Fibroblast of gingiva (primary cell): Measurements from ENCODE around the gene SORCS2.
A peak's percentile ranks its signal among the peaks of the same experiment; 100 is the strongest.

Experiments used
- DNase-seq: peaks from one replicate; pipeline ENCODE4 v3.0.0-alpha.2; 2011; ENCODE audit warnings: low read depth

SORCS2 gene

DNA sequence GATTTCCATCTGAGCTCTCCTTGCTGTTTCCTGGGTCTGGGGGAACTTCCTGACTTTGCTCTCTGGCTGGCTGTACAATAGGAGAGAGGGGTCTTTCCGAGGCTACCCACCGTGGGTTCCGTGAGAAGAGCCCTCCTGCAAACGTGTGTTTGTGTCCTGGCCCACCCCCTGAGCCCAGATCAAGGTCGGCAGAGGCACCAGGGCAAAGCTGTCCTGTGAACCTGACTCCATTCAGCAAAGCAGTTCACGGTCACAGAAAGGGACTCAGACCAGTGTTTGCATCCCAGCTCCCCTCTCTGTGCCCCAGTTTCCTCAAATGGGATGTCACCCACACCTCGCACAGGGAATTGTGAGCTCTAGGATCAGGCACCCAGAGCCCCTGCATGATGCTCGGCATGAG lies 339.7 kb downstream of the SORCS2 start:
- no peak for DNase-seq

DNA sequence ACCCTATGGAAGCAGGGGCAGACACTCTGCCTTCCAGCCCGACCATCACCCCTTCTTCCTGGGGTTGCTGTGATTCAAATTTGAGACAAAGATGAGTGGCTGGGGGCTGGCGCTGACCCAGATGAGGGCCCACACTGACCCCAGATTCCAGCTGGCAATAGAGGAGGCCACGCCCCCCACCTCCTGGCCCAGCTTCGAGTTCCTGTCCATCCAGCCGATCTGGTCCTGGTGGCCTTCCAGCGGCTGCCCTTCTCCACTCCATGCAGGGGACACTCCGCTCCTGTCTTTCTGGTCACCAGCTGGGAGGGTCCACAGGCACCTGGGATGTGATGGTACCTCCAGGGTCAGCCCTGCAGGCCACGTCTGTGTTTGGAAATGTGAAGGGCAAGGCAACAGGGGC lies 340.9 kb downstream of the SORCS2 start:
- no peak for DNase-seq

DNA sequence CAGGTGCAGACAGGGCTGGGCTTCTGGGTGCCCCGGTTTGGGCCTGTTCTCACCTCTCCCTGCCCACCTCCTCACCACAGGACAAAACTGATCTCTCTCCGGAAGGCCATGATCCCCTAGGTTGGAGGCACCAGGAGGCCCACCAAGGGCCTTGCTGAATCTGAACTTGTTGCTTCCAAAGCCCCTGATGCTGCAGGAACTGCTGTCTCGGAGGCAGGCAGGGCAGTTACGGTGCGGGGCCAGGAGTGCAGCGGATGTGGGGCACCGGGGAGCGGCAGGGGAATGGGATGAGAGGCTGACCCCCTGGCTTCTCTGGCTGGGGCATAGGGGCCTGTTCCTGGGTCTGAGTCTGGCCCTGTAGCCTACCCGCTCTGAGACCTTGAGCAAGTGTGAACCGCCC lies 342.8 kb downstream of the SORCS2 start:
- no peak for DNase-seq

DNA sequence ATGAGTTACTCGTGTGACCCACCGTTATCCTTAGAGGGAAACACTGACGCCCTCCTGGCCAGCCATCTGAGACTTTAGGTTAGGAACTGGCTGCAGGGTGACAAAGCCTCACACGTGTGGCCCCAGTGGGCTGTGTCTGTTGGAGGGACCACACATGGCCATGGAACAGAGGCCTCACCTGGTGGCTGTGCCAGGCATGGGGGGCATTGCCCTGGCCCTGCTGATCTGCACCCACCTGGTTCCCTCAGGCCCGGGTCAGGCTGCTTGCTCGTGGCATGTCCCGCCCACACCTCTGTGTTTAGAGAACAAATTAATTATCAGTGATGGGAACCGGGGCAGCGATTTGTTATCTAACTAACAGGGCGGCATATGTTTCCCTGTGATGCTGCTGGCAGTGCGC lies 343.3 kb downstream of the SORCS2 start:
- DNase-seq = no peak

DNA sequence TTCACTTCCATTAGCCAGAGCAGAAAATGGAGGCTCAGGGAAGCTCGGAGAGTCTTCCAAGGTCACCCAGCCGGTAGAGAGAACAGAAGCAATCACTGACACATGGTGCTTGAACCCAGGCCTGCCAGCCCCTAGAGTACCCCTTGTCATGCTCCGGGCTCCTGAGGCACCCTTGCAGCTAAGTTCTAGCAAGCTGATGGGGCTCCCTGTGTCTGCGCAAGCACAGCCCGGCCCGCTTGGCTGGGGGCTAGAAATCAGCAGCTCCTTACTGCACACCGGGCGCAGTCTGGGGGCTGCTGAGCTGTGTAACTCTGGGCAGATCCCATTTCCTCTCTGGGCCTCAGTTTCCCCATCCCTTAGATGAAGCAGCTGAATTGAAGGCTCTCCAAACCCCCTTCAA lies 344.5 kb downstream of the SORCS2 start:
- DNase-seq = no peak

DNA sequence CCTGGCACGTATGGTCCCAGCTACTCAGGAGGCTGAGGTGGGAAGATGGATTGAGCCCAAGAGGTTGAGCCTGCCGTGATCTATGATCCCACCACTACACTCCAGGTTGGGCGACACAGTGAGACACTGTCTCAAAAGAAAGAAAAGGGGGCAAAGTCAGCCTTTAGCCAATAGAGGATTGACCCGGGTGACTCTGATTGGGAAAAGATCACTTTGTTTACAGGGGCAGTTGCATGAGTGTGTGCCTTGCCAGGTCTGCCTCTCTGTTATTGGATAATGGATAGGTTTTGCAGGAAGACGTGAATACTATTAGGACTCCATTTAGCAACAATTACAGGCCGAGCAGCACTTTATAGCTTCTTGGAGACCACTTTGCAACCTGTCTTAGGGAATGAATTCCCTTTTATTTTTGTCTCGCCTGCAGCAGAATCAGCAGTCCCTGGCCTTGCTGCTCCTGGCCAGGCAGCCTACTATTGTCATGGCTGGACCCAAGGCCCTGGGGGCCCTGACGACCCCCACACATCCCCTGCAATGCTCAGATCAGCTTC lies 345.6 kb downstream of the SORCS2 start:
- DNase-seq = no peak

DNA sequence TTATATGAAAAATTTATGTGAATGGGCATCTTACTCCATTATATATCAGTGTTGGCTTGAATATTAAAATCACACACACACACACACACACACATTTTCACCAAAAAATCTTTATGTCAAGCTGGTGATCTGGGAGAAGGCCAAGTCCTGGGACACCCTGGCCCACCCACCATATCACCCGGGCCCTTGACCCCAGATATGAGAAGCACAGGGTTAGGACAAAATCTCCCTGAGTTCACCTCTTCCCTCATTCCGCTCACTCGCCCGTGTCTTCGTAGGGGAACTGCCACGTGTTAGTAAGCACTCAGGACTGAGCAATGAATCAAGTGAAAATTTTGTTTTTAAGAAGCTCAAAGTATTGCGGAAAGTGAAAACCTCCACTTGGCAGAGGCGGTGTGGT lies 346.2 kb downstream of the SORCS2 start:
- no peak for DNase-seq

DNA sequence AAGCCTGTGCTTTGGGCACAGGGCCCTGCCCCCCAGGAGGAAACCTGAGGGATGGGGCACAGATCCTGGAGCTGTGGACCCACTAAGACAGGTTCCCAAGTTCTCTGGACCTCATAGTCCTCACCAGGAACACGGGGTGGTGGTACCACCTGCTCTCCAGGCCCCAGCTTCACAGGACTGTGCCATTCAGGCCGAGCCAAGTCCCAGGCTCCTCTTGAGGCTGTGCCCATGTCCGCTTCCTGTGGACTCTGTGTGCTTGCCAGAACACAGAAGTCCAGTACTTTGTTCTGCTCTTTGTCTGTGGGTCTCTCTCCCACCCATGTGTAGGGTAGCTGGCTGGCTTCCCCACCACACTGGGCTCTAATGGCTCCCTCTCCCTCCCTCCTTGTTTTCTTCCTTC lies 346.8 kb downstream of the SORCS2 start:
- no peak for DNase-seq

DNA sequence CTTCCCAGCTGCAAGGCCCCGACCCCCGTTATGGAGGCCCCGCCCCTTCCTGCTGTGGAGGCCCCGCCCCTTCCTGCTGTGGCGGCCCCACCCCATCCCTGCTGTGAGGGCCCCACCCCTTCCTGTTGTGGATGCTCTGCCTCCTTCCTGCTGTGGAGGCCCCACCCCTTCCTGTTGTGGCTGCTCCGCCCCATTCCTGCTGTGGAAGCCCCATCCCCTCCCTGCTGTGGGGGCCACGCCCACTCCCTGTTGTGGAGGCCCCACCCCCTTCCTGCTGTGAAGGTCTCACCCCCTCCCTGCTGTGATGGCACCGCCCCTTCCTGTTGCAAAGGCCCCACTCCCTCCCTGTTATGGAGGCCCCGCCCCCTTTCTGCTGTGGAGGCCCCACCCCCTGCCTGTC lies 347.3 kb downstream of the SORCS2 start:
- no peak for DNase-seq

DNA sequence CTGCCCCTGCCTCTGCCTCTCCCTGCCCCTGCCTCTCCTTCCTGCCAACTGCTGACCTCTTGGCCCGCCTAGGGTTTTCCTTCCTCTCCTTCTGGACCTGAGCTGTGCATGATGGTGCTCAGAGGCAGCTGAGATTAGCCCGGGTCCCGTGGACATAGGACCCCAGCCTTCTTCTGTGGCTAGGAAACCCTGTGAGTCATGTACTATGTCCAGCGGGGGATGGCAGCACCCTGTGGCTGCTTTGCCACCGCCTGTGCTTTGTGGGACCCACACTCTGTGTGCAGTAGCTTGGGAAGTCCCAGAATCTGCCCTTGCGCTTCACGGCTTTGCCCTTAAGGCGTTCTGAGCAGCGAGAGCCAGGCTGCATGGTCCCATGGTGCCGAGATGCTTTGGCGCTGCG lies 347.9 kb downstream of the SORCS2 start:
- DNase-seq = no peak

DNA sequence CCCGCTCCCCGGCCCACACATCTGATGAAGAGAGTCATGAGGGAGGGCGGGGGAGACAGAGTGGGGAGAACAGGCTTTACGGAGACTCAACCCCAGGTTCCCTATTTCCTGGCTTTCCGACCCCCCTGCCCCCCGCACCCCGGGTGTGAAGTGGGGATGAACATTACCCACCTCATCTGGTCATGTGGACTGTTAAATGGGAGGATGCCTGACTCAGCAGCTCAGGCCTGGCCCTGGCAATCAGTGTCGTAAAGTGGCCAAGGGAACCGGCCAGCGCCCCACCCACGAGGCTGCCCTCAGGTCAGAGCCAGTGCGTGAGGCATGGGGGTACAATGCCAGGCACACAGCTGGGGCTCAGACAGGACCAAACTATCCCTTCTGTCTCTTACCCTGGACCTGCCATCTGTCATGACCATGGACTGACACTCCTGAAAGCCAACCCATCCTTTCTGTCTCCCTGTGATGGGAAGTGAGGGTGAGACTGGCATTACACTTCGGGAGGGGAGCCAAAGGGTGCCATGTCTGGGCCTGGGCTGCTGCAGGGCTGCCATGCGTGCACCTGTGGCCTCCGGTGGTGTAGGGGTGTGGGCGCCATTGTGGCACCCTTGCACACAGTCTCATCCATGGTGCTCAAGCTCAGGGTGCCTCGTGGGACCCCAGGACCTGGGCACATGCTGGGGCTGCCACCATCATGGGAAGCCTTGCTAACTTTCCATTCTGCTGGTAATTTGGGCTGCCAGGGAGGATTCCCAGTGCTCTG lies 348.5 kb downstream of the SORCS2 start:
- DNase-seq = no peak

DNA sequence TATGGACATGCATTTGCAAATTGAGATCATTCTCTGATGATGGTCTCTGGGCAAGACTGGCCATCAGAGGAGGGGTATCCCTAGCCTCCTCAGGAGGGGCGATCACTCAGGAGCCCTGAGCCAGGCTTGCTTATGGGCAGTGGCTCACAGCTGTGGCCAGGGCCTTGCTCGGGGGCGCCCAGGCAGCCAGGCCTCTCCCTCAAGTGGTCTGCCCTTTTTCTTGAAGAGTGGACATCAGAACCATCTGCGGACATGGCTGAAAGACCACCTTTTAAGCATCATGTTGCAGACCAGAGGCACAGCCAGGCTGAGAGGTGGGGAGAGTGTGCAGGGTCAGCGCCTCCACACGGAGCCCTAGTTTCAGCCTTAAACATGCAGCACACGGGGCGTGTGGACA lies 349.1 kb downstream of the SORCS2 start:
- no peak for DNase-seq

DNA sequence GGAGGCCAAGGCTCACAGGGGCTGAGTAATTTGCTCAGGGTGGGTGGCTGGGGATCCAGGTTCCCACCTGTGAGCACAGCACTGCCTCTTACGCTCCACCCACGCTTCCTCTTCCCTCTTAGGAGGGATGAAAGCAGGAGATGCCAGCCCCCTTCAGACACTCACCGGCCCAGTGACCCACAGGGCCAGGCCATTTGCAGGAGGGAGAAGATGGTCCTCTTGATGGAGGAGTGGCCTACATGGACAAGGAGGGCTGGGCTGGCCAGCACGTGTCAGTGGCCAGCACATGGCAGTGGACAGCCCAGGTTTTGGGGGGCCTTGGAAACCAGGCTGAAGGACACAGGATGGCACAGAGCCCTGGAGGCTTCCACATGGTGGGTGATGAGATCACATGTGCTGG lies 350.4 kb downstream of the SORCS2 start:
- DNase-seq = no peak

DNA sequence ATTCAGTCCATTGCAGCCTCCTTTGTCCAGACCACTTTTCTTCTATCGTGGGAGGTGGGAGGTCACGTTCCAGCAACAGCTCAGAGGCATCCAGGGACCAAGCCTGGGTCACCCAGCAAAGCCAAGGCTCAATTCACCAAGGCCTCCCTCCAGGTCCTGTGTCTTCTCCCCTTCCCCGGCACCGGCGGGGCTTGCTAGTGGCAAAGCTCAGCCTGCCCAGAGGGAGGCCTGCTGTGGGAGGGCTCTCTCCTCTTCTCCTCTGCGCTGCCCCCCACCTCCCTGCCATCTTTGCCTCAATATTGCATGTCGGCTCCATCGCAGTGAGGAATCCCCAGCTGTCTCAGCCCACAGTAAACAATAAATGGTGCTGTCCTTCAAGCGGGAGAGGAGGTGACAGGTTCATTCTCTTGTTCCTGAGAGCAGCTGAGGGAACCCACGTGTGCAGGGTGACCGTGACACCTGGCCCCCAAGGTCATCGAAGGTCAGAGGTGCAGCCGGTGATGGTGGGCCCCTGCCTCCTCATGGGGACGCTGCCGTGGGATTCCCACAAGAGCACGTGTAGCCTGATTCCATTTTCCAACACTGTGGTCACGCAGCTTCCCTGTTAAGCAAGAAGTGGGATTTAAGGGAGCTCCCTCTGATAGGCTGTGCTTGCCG lies 353.9 kb downstream of the SORCS2 start:
- DNase-seq = no peak

DNA sequence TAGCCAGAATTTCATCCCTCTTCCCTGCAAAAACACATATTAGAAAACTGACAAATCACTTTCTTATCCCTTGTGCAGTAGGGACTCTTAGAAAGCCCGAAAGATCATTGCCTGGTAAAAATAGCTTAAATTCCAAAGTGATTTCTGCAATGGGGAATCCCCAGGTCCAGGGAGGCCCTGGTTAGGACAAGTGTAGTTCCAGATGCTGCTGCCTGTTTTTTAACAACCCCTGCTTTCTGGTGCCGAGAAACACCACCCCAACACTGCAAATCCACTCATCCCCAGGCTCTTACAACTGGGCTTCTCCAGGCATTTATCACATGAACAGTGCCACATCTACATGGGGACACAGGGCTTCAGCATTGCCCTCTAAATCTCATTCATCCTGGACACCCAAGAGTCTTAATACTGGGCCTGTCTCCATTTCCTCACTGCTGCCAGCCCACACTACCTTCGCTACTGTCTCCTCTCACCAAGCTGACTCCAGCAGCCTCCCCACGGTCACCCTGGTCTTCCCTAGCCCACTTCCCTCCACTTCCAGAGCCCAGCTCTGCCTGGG lies 354.6 kb downstream of the SORCS2 start:
- peak; percentile 6 for DNase-seq

DNA sequence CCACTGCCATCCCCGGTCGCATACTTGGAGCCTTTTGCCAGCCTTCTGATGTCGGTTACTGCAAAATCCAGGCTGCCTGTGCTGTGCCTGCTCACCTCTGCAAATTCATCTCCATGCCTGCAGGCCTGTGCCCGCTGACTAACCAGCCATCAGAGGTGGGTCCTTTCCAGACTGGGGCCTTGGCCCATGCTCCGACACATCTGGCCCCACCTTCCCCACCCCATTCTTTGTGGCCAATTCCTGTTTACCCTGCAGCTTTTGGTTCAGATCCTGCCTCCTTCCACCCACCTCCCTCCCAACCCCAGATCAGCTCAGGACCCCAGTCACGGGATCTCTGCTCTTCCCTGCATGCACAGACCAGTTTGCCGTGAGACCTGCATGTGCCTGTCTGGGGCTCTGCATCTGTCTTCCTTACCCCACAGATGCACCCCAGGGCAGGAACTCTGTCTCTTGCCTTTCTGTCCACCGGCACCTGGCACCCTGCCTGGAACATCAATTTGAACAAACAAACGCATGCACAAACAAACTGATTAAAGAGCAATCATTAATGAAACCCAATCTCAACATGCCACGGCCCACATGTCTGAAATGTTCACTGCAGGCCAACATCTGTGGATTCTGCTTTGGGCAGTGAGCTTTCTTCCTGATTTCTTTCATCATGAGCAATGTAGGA lies 355.2 kb downstream of the SORCS2 start:
- peak; percentile 47 for DNase-seq

DNA sequence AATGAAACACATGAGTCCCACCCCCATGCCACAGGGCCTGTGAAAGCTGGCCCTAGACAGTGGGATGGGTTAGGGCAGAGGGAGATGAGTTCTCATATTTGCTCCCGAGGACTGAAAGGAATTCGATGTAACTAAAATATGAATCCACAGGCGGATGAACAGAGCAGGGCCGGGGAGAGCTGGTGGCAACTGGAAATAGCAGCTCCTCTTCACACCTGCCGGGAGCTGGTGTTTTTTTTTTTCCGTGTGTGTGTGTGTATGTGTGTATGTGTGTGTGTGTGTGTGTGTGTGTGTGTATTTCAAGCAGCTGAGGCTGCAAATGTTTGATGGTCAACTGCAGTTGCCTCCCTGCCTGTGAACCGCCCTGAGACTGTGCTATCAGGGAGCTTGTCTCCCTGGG lies 357.5 kb downstream of the SORCS2 start:
- DNase-seq = no peak

DNA sequence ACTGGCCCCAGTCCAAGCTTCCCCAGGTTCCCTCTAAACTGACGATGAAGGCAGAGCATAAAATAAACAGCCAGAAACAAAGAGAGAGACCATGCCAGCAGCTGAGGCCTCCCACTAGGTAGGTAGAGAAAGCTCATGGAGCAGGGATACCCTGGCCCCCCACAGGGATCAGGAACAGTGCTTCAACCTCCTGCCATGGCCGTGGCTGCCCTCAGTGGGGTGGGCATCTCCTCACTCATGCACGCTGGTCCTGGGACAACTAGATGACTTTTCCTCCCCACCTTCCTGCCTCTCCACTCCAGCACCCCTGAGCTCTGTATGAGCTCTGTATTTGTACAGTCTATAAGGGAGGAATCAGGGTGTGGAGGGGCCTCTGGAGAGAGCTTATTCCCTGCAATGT lies 360.1 kb downstream of the SORCS2 start:
- DNase-seq = no peak

DNA sequence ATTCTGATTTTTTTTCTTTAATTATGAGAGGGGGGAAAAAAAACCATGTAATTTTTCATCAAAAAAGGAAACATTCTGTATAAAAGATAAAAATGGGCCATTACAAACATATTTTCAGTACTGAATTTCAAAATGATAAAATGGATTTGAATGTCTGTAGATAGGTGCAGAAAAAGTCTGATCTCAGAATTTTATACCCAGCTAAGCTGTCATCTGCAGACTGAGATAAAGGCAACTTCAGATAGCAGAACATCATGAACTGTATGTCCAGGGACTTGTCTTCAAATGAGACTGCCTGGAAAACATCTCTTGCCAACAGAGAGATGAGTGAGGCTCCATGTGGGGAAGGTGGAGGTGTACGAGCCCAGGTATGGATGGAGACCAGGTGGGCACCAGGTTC lies 360.9 kb downstream of the SORCS2 start:
- no peak for DNase-seq

DNA sequence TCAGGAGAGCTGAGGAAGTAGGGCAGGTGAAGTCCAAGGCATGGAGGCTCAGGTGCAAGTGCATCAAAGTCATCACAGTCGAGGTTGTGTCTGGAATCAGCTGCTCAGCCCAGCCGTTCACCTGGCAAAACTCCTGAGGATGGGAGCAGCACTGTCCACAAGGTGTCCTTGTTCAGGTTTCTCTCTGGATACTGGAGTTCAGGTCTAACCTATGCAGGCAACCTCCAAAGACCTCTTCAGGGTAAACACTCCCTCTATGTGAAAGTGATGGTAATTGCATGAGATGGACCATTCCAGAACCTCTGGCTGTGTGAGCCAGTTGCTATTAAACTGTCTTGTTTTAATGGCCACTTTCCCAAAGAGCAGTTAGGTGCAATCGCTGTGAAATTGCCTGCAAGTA lies 362.6 kb downstream of the SORCS2 start:
- DNase-seq = no peak

DNA sequence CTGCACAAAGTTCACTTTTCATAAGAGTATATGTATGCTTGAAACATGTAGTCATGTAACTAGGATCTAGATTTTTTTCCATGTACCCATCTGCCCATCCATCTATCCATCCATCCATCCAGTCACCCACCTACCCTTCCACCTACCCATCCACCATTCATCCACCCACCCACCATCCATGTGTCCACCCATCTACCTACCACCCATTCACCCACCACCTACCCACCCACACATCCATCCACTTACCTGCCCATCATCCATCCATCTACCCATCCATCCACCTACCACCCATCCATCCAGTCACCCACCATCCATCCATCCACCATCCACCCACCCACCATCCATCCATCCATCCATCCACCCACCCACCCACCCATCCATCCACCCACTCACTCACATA lies 364.2 kb downstream of the SORCS2 start:
- no peak for DNase-seq

DNA sequence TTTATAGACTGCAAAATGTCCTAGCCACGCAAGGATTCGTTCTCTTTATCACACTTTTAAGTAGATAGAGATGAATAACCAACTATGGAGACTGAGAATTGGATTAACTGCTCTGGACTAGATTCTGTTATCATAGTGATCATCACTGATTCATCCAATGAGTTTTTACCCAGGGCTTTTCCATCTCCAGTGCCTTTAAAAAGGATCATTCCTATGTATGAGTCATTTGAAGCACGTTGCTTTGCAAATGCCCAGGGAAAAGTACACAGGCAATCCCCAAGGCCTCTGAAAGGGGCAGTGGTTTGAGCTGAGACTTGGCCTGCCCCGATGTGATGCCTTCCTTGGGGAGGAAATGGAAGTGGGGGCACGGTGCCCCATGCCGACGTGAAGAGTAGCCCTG lies 365.1 kb downstream of the SORCS2 start:
- DNase-seq = no peak

DNA sequence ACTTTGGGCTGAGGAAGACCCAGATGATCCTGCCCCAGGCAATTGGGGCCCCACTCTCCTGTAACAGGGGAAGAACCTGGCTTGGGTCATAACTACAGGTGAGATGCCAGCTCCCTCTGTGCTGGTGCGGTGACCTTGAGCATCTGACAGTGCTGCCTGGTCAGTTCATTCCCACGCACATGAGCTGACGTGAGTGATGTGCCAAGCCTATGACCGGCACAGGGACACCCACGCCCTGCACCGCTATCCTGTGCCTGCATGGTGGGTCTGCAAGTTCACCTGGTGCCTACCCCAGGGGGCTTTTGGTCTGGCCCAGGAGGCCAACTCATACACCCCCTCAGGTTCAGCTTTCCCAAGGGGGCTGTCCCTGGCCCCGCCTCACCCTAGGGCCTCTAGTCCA lies 366.1 kb downstream of the SORCS2 start:
- DNase-seq = no peak
